ENCODE measurements around the gene SMU1. TPM values are rescaled to one million over a fixed set of nuclear protein-coding genes. Genes with fewer than 3 reads are reported as not detected.
A peak's percentile ranks its signal among the peaks of the same experiment; 100 is the strongest.

Gene SMU1
- total and polyA plus RNA-seq, 9 donors, result 14.1 to 24.6 (median 17.5) TPM

- peak; percentile 34 for DNase-seq
- WGBS (ENCODE audit: insufficient coverage), result 83% methylated on average over 2 of the region's 4 CpGs
- H3K27me3 ChIP-seq (ENCODE audit: control insufficient read depth, insufficient read depth, low read length), result no peaks in the 10 kb centered on the region
- H3K9me3 ChIP-seq (replicated peaks; ENCODE audit: control insufficient read depth, low read depth, low read length), result no peaks in the 10 kb centered on the region
- H3K27ac ChIP-seq (ENCODE audit: low read length), result no peak overlapping the region
- H3K36me3 ChIP-seq (ENCODE audit: control insufficient read depth, insufficient read depth, low read length), result peaks cover 41% of the 10 kb centered on the region
- no peaks in the 10 kb centered on the region for H3K4me1 ChIP-seq (ENCODE audit: control insufficient read depth, insufficient read depth, low read length)
- H3K4me3 ChIP-seq (ENCODE audit: low read length), result no peak overlapping the region
These were observed 25.3 kb downstream of the SMU1 start for GRCh38 chr9:33051144-33051543.

- no peak overlapping the region for H3K27ac ChIP-seq (ENCODE audit: low read length)
- no peaks in the 10 kb centered on the region for H3K4me1 ChIP-seq (ENCODE audit: control insufficient read depth, insufficient read depth, low read length)
- no CpG with 5 or more reads among the region's 2 CpGs for WGBS (ENCODE audit: insufficient coverage)
- no peaks in the 10 kb centered on the region for H3K9me3 ChIP-seq (replicated peaks; ENCODE audit: control insufficient read depth, low read depth, low read length)
- H3K36me3 ChIP-seq (ENCODE audit: control insufficient read depth, insufficient read depth, low read length), result peaks cover 34% of the 10 kb centered on the region
- H3K4me3 ChIP-seq (ENCODE audit: low read length), result no peak overlapping the region
- no peak for DNase-seq
- no peaks in the 10 kb centered on the region for H3K27me3 ChIP-seq (ENCODE audit: control insufficient read depth, insufficient read depth, low read length)
These were observed 26.7 kb downstream of the SMU1 start for GRCh38 chr9:33049680-33050361.

- no peak overlapping the region for H3K4me3 ChIP-seq (ENCODE audit: low read length)
- WGBS (ENCODE audit: insufficient coverage), result 83% methylated on average over 1 of the region's 2 CpGs
- no peak overlapping the region for H3K27ac ChIP-seq (ENCODE audit: low read length)
- no peaks in the 10 kb centered on the region for H3K9me3 ChIP-seq (replicated peaks; ENCODE audit: control insufficient read depth, low read depth, low read length)
- H3K36me3 ChIP-seq (ENCODE audit: control insufficient read depth, insufficient read depth, low read length), result peaks cover 22% of the 10 kb centered on the region
- peaks cover 11% of the 10 kb centered on the region for H3K4me1 ChIP-seq (ENCODE audit: control insufficient read depth, insufficient read depth, low read length)
- no peak for DNase-seq
- H3K27me3 ChIP-seq (ENCODE audit: control insufficient read depth, insufficient read depth, low read length), result no peaks in the 10 kb centered on the region
These were observed 28.4 kb downstream of the SMU1 start for GRCh38 chr9:33048054-33048465.

- Histone ChIP-seq H3K9me3 (replicated peaks; ENCODE audit: control insufficient read depth, low read depth, low read length) (no peaks in the 10 kb centered on the region), H3K27me3 (ENCODE audit: control insufficient read depth, insufficient read depth, low read length) (no peaks in the 10 kb centered on the region), H3K4me3 (ENCODE audit: low read length) (no peak overlapping the region), H3K4me1 (ENCODE audit: control insufficient read depth, insufficient read depth, low read length) (peaks cover 11% of the 10 kb centered on the region), H3K27ac (ENCODE audit: low read length) (no peak overlapping the region), H3K36me3 (ENCODE audit: control insufficient read depth, insufficient read depth, low read length) (peaks cover 14% of the 10 kb centered on the region)
- DNase-seq, result peak; percentile 51
- WGBS (ENCODE audit: insufficient coverage), result 40% methylated on average over 1 of the region's 1 CpG
These were observed 30.4 kb downstream of the SMU1 start for GRCh38 chr9:33046061-33046460.

GRCh38 chr9:33044677-33045282 lies 31.7 kb downstream of the SMU1 start:
- WGBS (ENCODE audit: insufficient coverage), result 16% methylated on average over 7 of the region's 12 CpGs
- H3K36me3 ChIP-seq (ENCODE audit: control insufficient read depth, insufficient read depth, low read length), result peaks cover 15% of the 10 kb centered on the region
- peak; percentile 54 for DNase-seq
- H3K4me3 ChIP-seq (ENCODE audit: low read length), result peak overlapping the region; percentile 73
- H3K27me3 ChIP-seq (ENCODE audit: control insufficient read depth, insufficient read depth, low read length), result no peaks in the 10 kb centered on the region
- no peaks in the 10 kb centered on the region for H3K9me3 ChIP-seq (replicated peaks; ENCODE audit: control insufficient read depth, low read depth, low read length)
- peak overlapping the region; percentile 96 for H3K27ac ChIP-seq (ENCODE audit: low read length)
- H3K4me1 ChIP-seq (ENCODE audit: control insufficient read depth, insufficient read depth, low read length), result peaks cover 11% of the 10 kb centered on the region

GRCh38 chr9:33044162-33044673 lies 32.3 kb downstream of the SMU1 start:
- H3K36me3 ChIP-seq (ENCODE audit: control insufficient read depth, insufficient read depth, low read length), result peaks cover 12% of the 10 kb centered on the region
- peaks cover 11% of the 10 kb centered on the region for H3K4me1 ChIP-seq (ENCODE audit: control insufficient read depth, insufficient read depth, low read length)

GRCh38 chr9:33043671-33044070 lies 32.8 kb downstream of the SMU1 start:
- no peaks in the 10 kb centered on the region for H3K9me3 ChIP-seq (replicated peaks; ENCODE audit: control insufficient read depth, low read depth, low read length)
- DNase-seq, result peak; percentile 27
- peak overlapping the region; percentile 96 for H3K27ac ChIP-seq (ENCODE audit: low read length)
- peaks cover 13% of the 10 kb centered on the region for H3K36me3 ChIP-seq (ENCODE audit: control insufficient read depth, insufficient read depth, low read length)
- no peaks in the 10 kb centered on the region for H3K27me3 ChIP-seq (ENCODE audit: control insufficient read depth, insufficient read depth, low read length)
- WGBS (ENCODE audit: insufficient coverage), result 15% methylated on average over 4 of the region's 8 CpGs
- peaks cover 11% of the 10 kb centered on the region for H3K4me1 ChIP-seq (ENCODE audit: control insufficient read depth, insufficient read depth, low read length)
- H3K4me3 ChIP-seq (ENCODE audit: low read length), result peak overlapping the region; percentile 73

More at GRCh38 chr9:33044162-33044673, 32.3 kb downstream of the SMU1 start:
- 0% methylated on average over 39 of the region's 41 CpGs for WGBS (ENCODE audit: insufficient coverage)
- Histone ChIP-seq H3K9me3 (replicated peaks; ENCODE audit: control insufficient read depth, low read depth, low read length) (no peaks in the 10 kb centered on the region), H3K27me3 (ENCODE audit: control insufficient read depth, insufficient read depth, low read length) (no peaks in the 10 kb centered on the region), H3K27ac (ENCODE audit: low read length) (peak overlapping the region; percentile 96), H3K4me3 (ENCODE audit: low read length) (peak overlapping the region; percentile 73)
- peak; percentile 96 for DNase-seq

GRCh38 chr9:33042473-33042872 lies 34.0 kb downstream of the SMU1 start:
- Histone ChIP-seq H3K9me3 (replicated peaks; ENCODE audit: control insufficient read depth, low read depth, low read length) (no peaks in the 10 kb centered on the region), H3K27me3 (ENCODE audit: control insufficient read depth, insufficient read depth, low read length) (no peaks in the 10 kb centered on the region), H3K36me3 (ENCODE audit: control insufficient read depth, insufficient read depth, low read length) (peaks cover 19% of the 10 kb centered on the region), H3K4me1 (ENCODE audit: control insufficient read depth, insufficient read depth, low read length) (peaks cover 11% of the 10 kb centered on the region), H3K4me3 (ENCODE audit: low read length) (no peak overlapping the region), H3K27ac (ENCODE audit: low read length) (peak overlapping the region; percentile 63)
- DNase-seq, result peak; percentile 87
- 20% methylated on average over 5 of the region's 8 CpGs for WGBS (ENCODE audit: insufficient coverage)

- no peak for DNase-seq
- Histone ChIP-seq H3K36me3 (ENCODE audit: control insufficient read depth, insufficient read depth, low read length) (peaks cover 24% of the 10 kb centered on the region), H3K4me3 (ENCODE audit: low read length) (no peak overlapping the region), H3K27me3 (ENCODE audit: control insufficient read depth, insufficient read depth, low read length) (no peaks in the 10 kb centered on the region), H3K27ac (ENCODE audit: low read length) (peak overlapping the region; percentile 30), H3K9me3 (replicated peaks; ENCODE audit: control insufficient read depth, low read depth, low read length) (no peaks in the 10 kb centered on the region), H3K4me1 (ENCODE audit: control insufficient read depth, insufficient read depth, low read length) (peaks cover 11% of the 10 kb centered on the region)
- WGBS (ENCODE audit: insufficient coverage), result 87% methylated on average over 3 of the region's 10 CpGs
These were observed 34.9 kb downstream of the SMU1 start for GRCh38 chr9:33041432-33042188.

Measured in muscle of leg (tissue), 11 donors.